ENCODE measurements around the gene PRM2. TPM values are rescaled to one million over a fixed set of nuclear protein-coding genes. Genes with fewer than 3 reads are reported as not detected.
"Not testable (repeated sequence)": the region's sequence is repeated elsewhere in the genome, so short reads cannot be mapped to it uniquely, and the experiment has no call there.

PRM2 gene
- total RNA-seq, 1 donor from 2014 or later, result not detected

DNA sequence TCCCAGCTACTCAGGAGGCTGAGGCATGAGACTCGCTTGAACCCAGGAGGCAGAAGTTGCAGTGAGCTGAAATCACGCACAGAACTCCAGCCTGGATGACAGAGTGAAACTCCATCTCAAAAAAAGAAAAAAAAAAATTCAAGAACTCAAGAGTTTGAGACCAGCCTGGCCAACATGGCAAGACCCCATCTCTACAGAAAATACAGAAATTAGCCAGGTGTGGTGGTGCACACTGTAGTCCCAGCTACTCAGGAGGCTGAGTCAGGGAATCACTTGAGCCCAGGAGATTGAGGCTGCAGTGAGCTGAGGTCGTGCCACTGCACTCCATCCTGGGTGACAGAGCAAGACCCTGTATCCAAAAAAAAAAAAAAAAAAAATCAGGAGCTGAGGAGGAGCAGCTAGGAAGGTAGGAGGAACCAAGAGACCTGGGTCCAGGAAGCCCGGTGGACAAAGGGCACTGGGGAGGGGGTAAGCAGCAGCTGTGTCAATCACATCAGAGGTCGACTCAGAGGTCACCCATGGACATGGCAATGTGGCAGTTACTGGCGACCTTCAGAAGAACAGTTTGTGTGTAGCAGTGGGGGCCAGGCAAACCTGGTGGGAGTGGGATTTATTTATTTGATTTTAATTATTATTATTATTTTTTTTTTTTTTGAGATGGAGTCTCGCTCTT, 15.9 kb upstream of the PRM2 start:
- DNase-seq (ENCODE audit: low read depth) (no peak), FAIRE-seq (no peak)
- Histone ChIP-seq H3K4me3 (ENCODE audit: low read depth, low read length) (no peak overlapping the region), H3K27me3 (ENCODE audit: control insufficient read depth, insufficient read depth, low read length) (peaks cover 8% of the 10 kb centered on the region), H3K36me3 (ENCODE audit: control insufficient read depth, insufficient read depth, low read length) (no peaks in the 10 kb centered on the region)
- TF ChIP-seq, protein P1, sequence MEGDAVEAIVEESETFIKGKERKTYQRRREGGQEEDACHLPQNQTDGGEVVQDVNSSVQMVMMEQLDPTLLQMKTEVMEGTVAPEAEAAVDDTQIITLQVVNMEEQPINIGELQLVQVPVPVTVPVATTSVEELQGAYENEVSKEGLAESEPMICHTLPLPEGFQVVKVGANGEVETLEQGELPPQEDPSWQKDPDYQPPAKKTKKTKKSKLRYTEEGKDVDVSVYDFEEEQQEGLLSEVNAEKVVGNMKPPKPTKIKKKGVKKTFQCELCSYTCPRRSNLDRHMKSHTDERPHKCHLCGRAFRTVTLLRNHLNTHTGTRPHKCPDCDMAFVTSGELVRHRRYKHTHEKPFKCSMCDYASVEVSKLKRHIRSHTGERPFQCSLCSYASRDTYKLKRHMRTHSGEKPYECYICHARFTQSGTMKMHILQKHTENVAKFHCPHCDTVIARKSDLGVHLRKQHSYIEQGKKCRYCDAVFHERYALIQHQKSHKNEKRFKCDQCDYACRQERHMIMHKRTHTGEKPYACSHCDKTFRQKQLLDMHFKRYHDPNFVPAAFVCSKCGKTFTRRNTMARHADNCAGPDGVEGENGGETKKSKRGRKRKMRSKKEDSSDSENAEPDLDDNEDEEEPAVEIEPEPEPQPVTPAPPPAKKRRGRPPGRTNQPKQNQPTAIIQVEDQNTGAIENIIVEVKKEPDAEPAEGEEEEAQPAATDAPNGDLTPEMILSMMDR (IDR thresholded peaks at IDR 0.05; ENCODE audit: insufficient read depth, low read length, severe bottlenecking), result no peak

DNA sequence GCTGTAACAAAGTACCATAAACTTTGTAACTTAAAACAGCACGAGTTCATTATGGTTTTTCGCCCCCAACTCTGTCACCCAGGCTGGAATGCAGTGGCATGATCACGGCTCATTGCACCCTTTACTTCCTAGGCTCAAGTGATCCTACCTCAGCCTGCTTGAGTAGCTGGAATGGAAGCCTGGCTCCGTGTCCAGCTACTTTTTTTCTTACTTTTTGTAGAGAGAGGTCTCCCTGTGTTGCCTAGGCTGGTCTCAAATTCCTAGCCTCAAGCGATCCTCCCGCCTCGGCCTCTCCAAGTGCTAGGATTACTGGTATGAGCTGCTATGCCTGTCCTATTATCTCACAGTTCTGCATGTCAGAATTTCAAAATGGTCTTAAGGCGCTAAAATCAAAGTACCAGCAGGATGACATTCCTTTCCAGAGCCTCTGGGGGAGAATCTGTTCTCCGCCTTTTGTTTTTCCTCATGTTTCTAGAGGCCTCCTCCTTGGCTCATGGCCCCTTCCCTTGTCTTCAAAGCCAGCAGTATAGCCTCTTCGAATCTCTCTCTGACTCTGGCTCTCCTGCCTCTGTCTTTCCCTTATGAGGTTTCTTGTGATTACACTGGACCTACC, 14.9 kb upstream of the PRM2 start:
- Histone ChIP-seq H3K27me3 (ENCODE audit: control insufficient read depth, insufficient read depth, low read length) (peaks cover 8% of the 10 kb centered on the region), H3K4me3 (ENCODE audit: low read depth, low read length) (no peak overlapping the region), H3K36me3 (ENCODE audit: control insufficient read depth, insufficient read depth, low read length) (no peaks in the 10 kb centered on the region)
- TF ChIP-seq, protein P1 (IDR thresholded peaks at IDR 0.05; ENCODE audit: insufficient read depth, low read length, severe bottlenecking), result no peak
- DNase-seq (ENCODE audit: low read depth) (no peak), FAIRE-seq (no peak)

DNA sequence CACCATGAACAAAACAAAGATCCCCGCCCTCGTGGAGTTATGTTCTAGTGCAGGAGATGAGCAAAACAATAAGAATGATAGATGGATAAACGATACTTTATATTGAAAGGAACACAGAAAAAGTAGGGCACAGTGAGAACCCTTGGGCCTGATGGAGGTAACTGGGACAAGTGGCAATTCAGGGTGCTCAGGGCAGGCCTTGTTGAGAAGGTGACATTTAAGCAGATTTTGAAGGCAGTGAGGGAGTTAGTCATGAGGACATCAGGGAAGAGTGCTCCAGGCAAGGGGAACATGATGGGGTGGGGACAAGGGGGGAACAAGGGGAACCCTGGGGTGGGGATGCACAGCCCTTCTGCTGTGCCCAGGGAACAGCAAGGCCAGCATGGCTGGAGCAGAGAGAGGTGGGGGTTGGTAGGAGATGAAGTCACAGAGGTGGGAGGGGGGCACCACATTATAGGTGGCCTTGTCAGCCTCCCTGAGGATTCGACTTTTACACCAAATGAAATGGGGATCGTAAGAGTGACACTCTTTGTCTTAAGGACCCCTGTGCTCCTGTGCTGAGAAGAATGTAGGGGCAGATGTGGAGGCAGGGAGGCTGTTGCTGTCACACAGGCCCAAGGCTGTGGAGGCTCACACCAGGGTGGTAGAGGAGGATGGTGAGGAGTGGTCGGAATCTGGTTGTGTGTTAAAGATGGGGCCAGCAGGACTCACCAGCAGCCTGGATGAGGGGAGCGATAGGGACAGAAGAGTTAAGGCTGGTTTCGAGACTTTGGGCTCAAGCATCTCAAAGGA, 14.0 kb upstream of the PRM2 start:
- H3K27me3 ChIP-seq (ENCODE audit: control insufficient read depth, insufficient read depth, low read length), result peaks cover 8% of the 10 kb centered on the region
- TF ChIP-seq, protein P1 (IDR thresholded peaks at IDR 0.05; ENCODE audit: insufficient read depth, low read length, severe bottlenecking), result no peak
- H3K4me3 ChIP-seq (ENCODE audit: low read depth, low read length), result no peak overlapping the region
- no peak for DNase-seq (ENCODE audit: low read depth)
- no peaks in the 10 kb centered on the region for H3K36me3 ChIP-seq (ENCODE audit: control insufficient read depth, insufficient read depth, low read length)
- FAIRE-seq, result no peak

GRCh38 chr16:11289696-11290095, 13.4 kb upstream of the PRM2 start:
- H3K4me3 ChIP-seq (ENCODE audit: low read depth, low read length); H3K27me3 ChIP-seq (ENCODE audit: control insufficient read depth, insufficient read depth, low read length); H3K36me3 ChIP-seq (ENCODE audit: control insufficient read depth, insufficient read depth, low read length); DNase-seq (ENCODE audit: low read depth); FAIRE-seq: not testable (repeated sequence)

DNA sequence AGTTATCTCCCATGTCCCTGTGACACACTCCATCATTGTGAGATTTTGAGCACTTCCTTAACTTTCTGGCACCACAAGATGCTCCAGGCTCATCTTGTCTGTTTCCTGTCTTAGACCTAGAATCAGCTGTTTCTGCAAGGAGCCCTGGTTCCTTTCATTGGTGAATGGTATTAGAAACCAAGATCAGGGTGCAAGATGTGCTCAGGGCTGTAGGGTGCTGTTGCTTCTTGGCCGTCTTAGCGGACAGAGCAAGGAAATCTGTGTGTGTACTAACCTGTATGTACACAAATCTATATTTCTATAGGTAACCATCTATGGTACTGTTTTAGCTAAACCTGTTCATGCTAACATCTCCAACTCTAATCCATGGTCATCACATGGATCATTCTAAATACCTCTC, 12.9 kb upstream of the PRM2 start:
- Histone ChIP-seq H3K36me3 (ENCODE audit: control insufficient read depth, insufficient read depth, low read length) (no peaks in the 10 kb centered on the region), H3K4me3 (ENCODE audit: low read depth, low read length) (no peak overlapping the region), H3K27me3 (ENCODE audit: control insufficient read depth, insufficient read depth, low read length) (peaks cover 8% of the 10 kb centered on the region)
- TF ChIP-seq, protein P1 (IDR thresholded peaks at IDR 0.05; ENCODE audit: insufficient read depth, low read length, severe bottlenecking), result no peak
- FAIRE-seq (no peak), DNase-seq (ENCODE audit: low read depth) (no peak)

GRCh38 chr16:11285842-11286241, 9.6 kb upstream of the PRM2 start:
- no peak for DNase-seq (ENCODE audit: low read depth)
- Histone ChIP-seq H3K27me3 (ENCODE audit: control insufficient read depth, insufficient read depth, low read length) (peaks cover 8% of the 10 kb centered on the region), H3K36me3 (ENCODE audit: control insufficient read depth, insufficient read depth, low read length) (no peaks in the 10 kb centered on the region), H3K4me3 (ENCODE audit: low read depth, low read length) (no peak overlapping the region)
- TF ChIP-seq, protein P1 (IDR thresholded peaks at IDR 0.05; ENCODE audit: insufficient read depth, low read length, severe bottlenecking), result no peak
- FAIRE-seq, result no peak

All from bronchial epithelial cell (primary cell).